GM23338 (cell line): Measurements from ENCODE around the gene CST9L. TPM values are rescaled to one million over a fixed set of nuclear protein-coding genes. Genes with fewer than 3 reads are reported as not detected.

Source experiments
- ATAC-seq: fragments of 200-7000 bp; cut with Tn5 transposase; 3 replicates; pipeline ENCODE4 v1.9.1; 2020
- DNase-seq: peaks from one replicate; pipeline ENCODE4 v3.0.0-alpha.2; 2015; ENCODE audit warnings: low spot score
- H2AFZ ChIP-seq: fragments of 200-600 bp; sonication (generic); 2 replicates; pipeline ENCODE4 v1.8.0; 2016; ENCODE audit warnings: antibody characterized with exemption, mild to moderate bottlenecking, moderate library complexity
- H3F3A ChIP-seq: fragments of 200-600 bp; sonication (generic); replicated peaks from 2 replicates; pipeline ENCODE4 v1.8.0; 2017; ENCODE audit warnings: antibody characterized with exemption, mixed run types, low read depth
- H3K27ac ChIP-seq: fragments of 200-600 bp; sonication (generic); 2 replicates; pipeline ENCODE4 v1.6.1; 2016; ENCODE audit warnings: low read depth
- H3K27me3 ChIP-seq: fragments of 200-600 bp; sonication (generic); 2 replicates; pipeline ENCODE4 v1.8.0; 2016; ENCODE audit warnings: mild to moderate bottlenecking, mixed run types, moderate library complexity; ENCODE audit not compliant: insufficient read depth
- H3K36me3 ChIP-seq: fragments of 200-600 bp; sonication (generic); 2 replicates; pipeline ENCODE4 v1.8.0; 2016; ENCODE audit warnings: mild to moderate bottlenecking; ENCODE audit not compliant: insufficient read depth
- H3K4me1 ChIP-seq: fragments of 200-600 bp; sonication (generic); 2 replicates; pipeline ENCODE4 v1.8.0; 2016; ENCODE audit warnings: mild to moderate bottlenecking, moderate library complexity; ENCODE audit not compliant: insufficient read depth
- H3K4me2 ChIP-seq: fragments of 200-600 bp; sonication (generic); 2 replicates; pipeline ENCODE4 v1.7.1; 2017; ENCODE audit warnings: mixed run types
- H3K4me3 ChIP-seq: fragments of 200-600 bp; sonication (generic); 2 replicates; pipeline ENCODE4 v1.6.1; 2016; ENCODE audit warnings: mixed run types
- H3K79me2 ChIP-seq: fragments of 200-600 bp; sonication (generic); replicated peaks from 2 replicates; pipeline ENCODE4 v1.8.0; 2017; ENCODE audit warnings: mild to moderate bottlenecking; ENCODE audit not compliant: insufficient read depth
- H3K9me2 ChIP-seq: fragments of 200-600 bp; sonication (generic); 2 replicates; pipeline ENCODE4 v1.8.0; 2017; ENCODE audit not compliant: insufficient read depth
- H4K20me1 ChIP-seq: fragments of 200-600 bp; sonication (generic); replicated peaks from 2 replicates; pipeline ENCODE4 v1.8.0; 2017; ENCODE audit warnings: mild to moderate bottlenecking; ENCODE audit not compliant: insufficient read depth
- H3K27ac Mint-ChIP-seq: 2 replicates; pipeline ENCODE4 v1.8.0; 2020; ENCODE audit warnings: inconsistent platforms, mild to moderate bottlenecking, moderate library complexity, mixed read lengths
- H3K27me3 Mint-ChIP-seq: 3 replicates; pipeline ENCODE4 v1.8.0; 2022; ENCODE audit warnings: low read depth, mild to moderate bottlenecking, moderate library complexity, mixed read lengths, inconsistent platforms; ENCODE audit not compliant: insufficient read depth, poor library complexity
- H3K36me3 Mint-ChIP-seq: 3 replicates; pipeline ENCODE4 v1.8.0; 2021; ENCODE audit warnings: low read depth, mild to moderate bottlenecking, inconsistent platforms, moderate library complexity, mixed read lengths
- H3K4me1 Mint-ChIP-seq: 3 replicates; pipeline ENCODE4 v1.8.0; 2020; ENCODE audit warnings: mild to moderate bottlenecking, inconsistent platforms, mixed read lengths
- H3K4me3 Mint-ChIP-seq: 3 replicates; pipeline ENCODE4 v1.8.0; 2021; ENCODE audit warnings: moderate library complexity, mild to moderate bottlenecking, inconsistent platforms, mixed read lengths
- H3K9me3 Mint-ChIP-seq: 3 replicates; pipeline ENCODE4 v1.8.0; 2020; ENCODE audit warnings: moderate library complexity, mild to moderate bottlenecking, inconsistent platforms, mixed read lengths
- CREB1 ChIP-seq: fragments of 250-450 bp; sonication (Bioruptor Pico); IDR thresholded peaks from 2 replicates; pipeline ENCODE4 v1.5.0; 2020; ENCODE audit warnings: low read depth, mild to moderate bottlenecking, moderate library complexity
- ETS1 ChIP-seq: IDR thresholded peaks from 2 replicates; pipeline ENCODE4 v1.6.1; 2016; ENCODE audit warnings: antibody characterized with exemption
- EZH2 ChIP-seq: fragments of 200-600 bp; sonication (generic); IDR thresholded peaks from one replicate; pipeline ENCODE4 v1.8.0; 2017; ENCODE audit warnings: antibody characterized with exemption, mild to moderate bottlenecking, low read depth; ENCODE audit not compliant: unreplicated experiment
- EZH2phosphoT487 ChIP-seq: fragments of 200-600 bp; sonication (generic); IDR thresholded peaks from one replicate; pipeline ENCODE4 v1.8.1; 2018; ENCODE audit warnings: antibody characterized with exemption; ENCODE audit not compliant: unreplicated experiment
- JUNB ChIP-seq: IDR thresholded peaks from one replicate; pipeline ENCODE4 v1.6.1; 2016; ENCODE audit warnings: antibody characterized with exemption; ENCODE audit not compliant: unreplicated experiment
- NANOG ChIP-seq: IDR thresholded peaks from 2 replicates; pipeline ENCODE4 v1.6.1; 2016; ENCODE audit warnings: antibody characterized with exemption, borderline replicate concordance
- POLR2AphosphoS5 ChIP-seq: IDR thresholded peaks from 2 replicates; pipeline ENCODE4 v1.6.1; 2016; ENCODE audit warnings: antibody characterized with exemption, low read depth
- STAT1 ChIP-seq: IDR thresholded peaks from one replicate; pipeline ENCODE4 v1.6.1; 2016; ENCODE audit warnings: antibody characterized with exemption; ENCODE audit not compliant: unreplicated experiment
- ZNF114 ChIP-seq: fragments of 250-450 bp; sonication (Bioruptor Pico); IDR thresholded peaks from 2 replicates; pipeline ENCODE4 v1.5.0; 2020; ENCODE audit warnings: mild to moderate bottlenecking, moderate library complexity
- ZNF331 ChIP-seq: fragments of 250-450 bp; sonication (Bioruptor Pico); IDR thresholded peaks from 2 replicates; pipeline ENCODE4 v1.5.0; 2020; ENCODE audit warnings: low read depth, mild to moderate bottlenecking, moderate library complexity
- ZNF462 ChIP-seq: fragments of 250-450 bp; sonication (Bioruptor Pico); IDR thresholded peaks from 2 replicates; pipeline ENCODE4 v1.5.0; 2020; ENCODE audit warnings: mild to moderate bottlenecking, moderate library complexity
- polyA plus RNA-seq: library from polyadenylated mRNA; unstranded; fragments of >200 nt; fragmentation: Nextera tagmentation; extraction: Ambion mirVana; gene quantifications from 2 replicates; pipeline ENCODE4 v1.2.1, GENCODE V29; 2016
- total RNA-seq: library from RNA; depleted of rRNA; stranded (reverse); fragments of >200 nt; shearing (Covaris generic); gene quantifications from 2 replicates; pipeline ENCODE4 v1.2.3, GENCODE V29; 2014
- TF ChIP-seq, protein P1 (sequence below): IDR thresholded peaks from one replicate; pipeline ENCODE4 v1.6.1; 2018; ENCODE audit warnings: antibody characterized with exemption; ENCODE audit not compliant: unreplicated experiment
- TF ChIP-seq, protein P2 (sequence below), 2 experiments: fragments of 200-600 bp in 1 of 2; sonication (generic) in 1 of 2; conservative IDR thresholded peaks; 2 replicates each; pipeline versions ENCODE4 v1.5.1 to v1.6.1; 2016 to 2017; ENCODE audit warnings: antibody characterized with exemption in 2 of 2, low read depth in 2 of 2, mild to moderate bottlenecking in 2 of 2, moderate library complexity in 1 of 2

CST9L gene
- total and polyA plus RNA-seq, 2 experiments from 2014 or later, result not detected

DNA sequence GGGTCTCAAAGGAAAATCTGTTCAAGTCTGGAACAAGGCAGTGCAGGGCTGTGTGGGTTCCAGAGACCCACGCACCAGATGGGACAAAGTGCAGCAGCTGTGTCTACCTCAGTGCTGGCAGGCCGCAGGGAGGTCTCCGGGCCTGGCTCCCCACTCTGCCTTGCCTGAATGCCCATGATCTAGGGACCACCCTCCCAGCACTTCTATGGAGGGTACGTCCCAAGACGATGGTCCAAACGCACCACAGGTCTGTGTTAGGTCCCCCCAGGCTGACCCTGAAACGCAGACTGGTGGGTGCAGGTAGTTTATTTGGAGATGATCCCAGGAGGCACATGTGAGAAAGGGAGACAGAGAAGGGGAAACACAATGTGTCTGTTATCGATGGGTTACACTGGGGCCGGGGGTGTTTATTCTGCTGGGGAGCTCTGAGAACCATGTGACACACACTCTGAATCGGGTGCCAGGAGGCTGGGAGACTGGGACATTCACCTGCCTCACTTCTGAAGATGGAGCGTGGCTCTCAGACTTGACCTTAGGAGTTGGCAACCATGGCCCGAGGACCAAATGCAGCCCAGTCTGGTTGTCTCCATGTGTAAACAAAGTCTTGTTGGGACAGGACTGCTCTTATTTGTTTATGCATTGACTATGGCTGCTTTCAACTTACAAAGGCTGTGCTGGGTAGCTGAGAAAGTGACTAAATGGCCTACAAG is 21.7 kb downstream of the CST9L start:
- no peak overlapping the region for H3K4me3 Mint-ChIP-seq
- H3K27ac Mint-ChIP-seq, result no peak overlapping the region

More for the DNA sequence above, 21.7 kb downstream of the CST9L start:
- Mint-ChIP-seq H3K4me1 (peaks cover 4% of the 10 kb centered on the region), H3K27me3 (peaks cover 6% of the 10 kb centered on the region), H3K36me3 (no peaks in the 10 kb centered on the region), H3K9me3 (no peaks in the 10 kb centered on the region; the same call in 2 of the 3 replicates)
- Histone ChIP-seq H3F3A (no peaks in the 10 kb centered on the region), H3K4me1 (peaks cover 3% of the 10 kb centered on the region; the same call in 1 of the 2 replicates), H3K27ac (no peak overlapping the region), H3K79me2 (no peaks in the 10 kb centered on the region), H3K4me3 (no peak overlapping the region), H3K36me3 (no peaks in the 10 kb centered on the region), H4K20me1 (no peaks in the 10 kb centered on the region), H3K4me2 (no peak overlapping the region), H3K9me2 (0 out of 2 replicates have a peak, but pooled peaks cover 22% of the 10 kb centered on the region), H3K27me3 (no peaks in the 10 kb centered on the region), H2AFZ (no peak overlapping the region)
- TF ChIP-seq STAT1 (no peak), ZNF331 (CRISPR knock-in tag) (no peak), ZNF114 (CRISPR knock-in tag) (no peak), ETS1 (no peak), ZNF462 (no peak), EZH2 (no peak), NANOG (no peak), JUNB (no peak), POLR2AphosphoS5 (no peak), CREB1 (no peak), EZH2phosphoT487 (no peak)
- TF ChIP-seq, protein P1, sequence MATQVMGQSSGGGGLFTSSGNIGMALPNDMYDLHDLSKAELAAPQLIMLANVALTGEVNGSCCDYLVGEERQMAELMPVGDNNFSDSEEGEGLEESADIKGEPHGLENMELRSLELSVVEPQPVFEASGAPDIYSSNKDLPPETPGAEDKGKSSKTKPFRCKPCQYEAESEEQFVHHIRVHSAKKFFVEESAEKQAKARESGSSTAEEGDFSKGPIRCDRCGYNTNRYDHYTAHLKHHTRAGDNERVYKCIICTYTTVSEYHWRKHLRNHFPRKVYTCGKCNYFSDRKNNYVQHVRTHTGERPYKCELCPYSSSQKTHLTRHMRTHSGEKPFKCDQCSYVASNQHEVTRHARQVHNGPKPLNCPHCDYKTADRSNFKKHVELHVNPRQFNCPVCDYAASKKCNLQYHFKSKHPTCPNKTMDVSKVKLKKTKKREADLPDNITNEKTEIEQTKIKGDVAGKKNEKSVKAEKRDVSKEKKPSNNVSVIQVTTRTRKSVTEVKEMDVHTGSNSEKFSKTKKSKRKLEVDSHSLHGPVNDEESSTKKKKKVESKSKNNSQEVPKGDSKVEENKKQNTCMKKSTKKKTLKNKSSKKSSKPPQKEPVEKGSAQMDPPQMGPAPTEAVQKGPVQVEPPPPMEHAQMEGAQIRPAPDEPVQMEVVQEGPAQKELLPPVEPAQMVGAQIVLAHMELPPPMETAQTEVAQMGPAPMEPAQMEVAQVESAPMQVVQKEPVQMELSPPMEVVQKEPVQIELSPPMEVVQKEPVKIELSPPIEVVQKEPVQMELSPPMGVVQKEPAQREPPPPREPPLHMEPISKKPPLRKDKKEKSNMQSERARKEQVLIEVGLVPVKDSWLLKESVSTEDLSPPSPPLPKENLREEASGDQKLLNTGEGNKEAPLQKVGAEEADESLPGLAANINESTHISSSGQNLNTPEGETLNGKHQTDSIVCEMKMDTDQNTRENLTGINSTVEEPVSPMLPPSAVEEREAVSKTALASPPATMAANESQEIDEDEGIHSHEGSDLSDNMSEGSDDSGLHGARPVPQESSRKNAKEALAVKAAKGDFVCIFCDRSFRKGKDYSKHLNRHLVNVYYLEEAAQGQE, result no peak
- TF ChIP-seq, protein P2, sequence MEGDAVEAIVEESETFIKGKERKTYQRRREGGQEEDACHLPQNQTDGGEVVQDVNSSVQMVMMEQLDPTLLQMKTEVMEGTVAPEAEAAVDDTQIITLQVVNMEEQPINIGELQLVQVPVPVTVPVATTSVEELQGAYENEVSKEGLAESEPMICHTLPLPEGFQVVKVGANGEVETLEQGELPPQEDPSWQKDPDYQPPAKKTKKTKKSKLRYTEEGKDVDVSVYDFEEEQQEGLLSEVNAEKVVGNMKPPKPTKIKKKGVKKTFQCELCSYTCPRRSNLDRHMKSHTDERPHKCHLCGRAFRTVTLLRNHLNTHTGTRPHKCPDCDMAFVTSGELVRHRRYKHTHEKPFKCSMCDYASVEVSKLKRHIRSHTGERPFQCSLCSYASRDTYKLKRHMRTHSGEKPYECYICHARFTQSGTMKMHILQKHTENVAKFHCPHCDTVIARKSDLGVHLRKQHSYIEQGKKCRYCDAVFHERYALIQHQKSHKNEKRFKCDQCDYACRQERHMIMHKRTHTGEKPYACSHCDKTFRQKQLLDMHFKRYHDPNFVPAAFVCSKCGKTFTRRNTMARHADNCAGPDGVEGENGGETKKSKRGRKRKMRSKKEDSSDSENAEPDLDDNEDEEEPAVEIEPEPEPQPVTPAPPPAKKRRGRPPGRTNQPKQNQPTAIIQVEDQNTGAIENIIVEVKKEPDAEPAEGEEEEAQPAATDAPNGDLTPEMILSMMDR (conservative IDR thresholded peaks at IDR 0.05; ENCODE audit: low read depth in 2 of 2), result no peak
- DNase-seq (no peak), ATAC-seq (no peak)
